WTC11 (cell line): ENCODE results near the gene STRN4. TPM values are rescaled to one million over a fixed set of nuclear protein-coding genes. Genes with fewer than 3 reads are reported as not detected.

Experiments
- ATAC-seq: fragments of 200-7000 bp; cut with Tn5 transposase; 2 replicates; pipeline ENCODE4 v1.10.0; 2021; ENCODE audit warnings: mild to moderate bottlenecking, moderate library complexity
- CTCF ChIA-PET: fragments of 300-600 bp; sonication (Branson Sonifier 250); formaldehyde crosslinking; loops from one replicate; lab custom pipeline; 2021; ENCODE audit warnings: antibody characterized with exemption; lab: Charles Lee
- POLR2A ChIA-PET: fragments of 350-600 bp; sonication (Branson Sonifier 250); formaldehyde crosslinking; loops from one replicate; lab custom pipeline; 2021; ENCODE audit warnings: antibody characterized with exemption; lab: Charles Lee
- DNase-seq: peaks from one replicate; pipeline ENCODE4 v3.0.0; 2021; ENCODE audit warnings: low spot score
- H3K27ac Mint-ChIP-seq: 2 replicates; pipeline ENCODE4 v1.8.0; 2021; ENCODE audit warnings: mixed read lengths
- H3K27me3 Mint-ChIP-seq: 2 replicates; pipeline ENCODE4 v1.8.0; 2021; ENCODE audit warnings: low read depth, mild to moderate bottlenecking, moderate library complexity, mixed read lengths
- H3K36me3 Mint-ChIP-seq: 2 replicates; pipeline ENCODE4 v1.8.0; 2021; ENCODE audit warnings: mixed read lengths
- H3K4me1 Mint-ChIP-seq: 2 replicates; pipeline ENCODE4 v1.8.0; 2022; ENCODE audit warnings: mixed read lengths
- H3K4me3 Mint-ChIP-seq: 2 replicates; pipeline ENCODE4 v1.8.0; 2021; ENCODE audit warnings: mild to moderate bottlenecking, moderate library complexity, mixed read lengths
- H3K9me3 Mint-ChIP-seq: 2 replicates; pipeline ENCODE4 v1.8.0; 2021; ENCODE audit warnings: mixed read lengths
- CBFB ChIP-seq: sonication (generic); formaldehyde crosslinking; IDR thresholded peaks from 2 replicates; pipeline ENCODE4 v1.8.1; 2022; ENCODE audit warnings: mild to moderate bottlenecking, low read depth, missing genetic modification reagents
- CREM ChIP-seq: sonication (generic); formaldehyde crosslinking; IDR thresholded peaks from 2 replicates; pipeline ENCODE4 v1.8.1; 2022; ENCODE audit warnings: mild to moderate bottlenecking, missing genetic modification reagents, moderate library complexity
- EMX1 ChIP-seq: fragments of 250-450 bp; sonication (Bioruptor Pico); IDR thresholded peaks from 2 replicates; pipeline ENCODE4 v1.8.0; 2021; ENCODE audit warnings: mild to moderate bottlenecking
- FOXP1 ChIP-seq: sonication (generic); formaldehyde crosslinking; IDR thresholded peaks from 2 replicates; pipeline ENCODE4 v1.8.0; 2022; ENCODE audit warnings: missing genetic modification reagents, mild to moderate bottlenecking, moderate library complexity, borderline replicate concordance
- GABPB1 ChIP-seq: sonication (generic); formaldehyde crosslinking; IDR thresholded peaks from 2 replicates; pipeline ENCODE4 v1.8.1; 2023; ENCODE audit warnings: mild to moderate bottlenecking, missing genetic modification reagents
- GRHL2 ChIP-seq: fragments of 250-450 bp; sonication (Bioruptor Pico); IDR thresholded peaks from 2 replicates; pipeline ENCODE4 v1.8.0; 2022; ENCODE audit warnings: mild to moderate bottlenecking, moderate library complexity; ENCODE audit not compliant: insufficient replicate concordance, severe bottlenecking
- NFE2L1 ChIP-seq: sonication (generic); formaldehyde crosslinking; IDR thresholded peaks from 2 replicates; pipeline ENCODE4 v1.8.1; 2023; ENCODE audit warnings: missing genetic modification reagents
- NR1H2 ChIP-seq: sonication (generic); formaldehyde crosslinking; IDR thresholded peaks from 2 replicates; pipeline ENCODE4 v1.9.0; 2021; ENCODE audit warnings: mild to moderate bottlenecking, moderate library complexity, missing genetic modification reagents
- PRRX2 ChIP-seq: fragments of 250-450 bp; sonication (Bioruptor Pico); IDR thresholded peaks from 2 replicates; pipeline ENCODE4 v1.8.0; 2021; ENCODE audit warnings: mild to moderate bottlenecking
- RORB ChIP-seq: fragments of 250-450 bp; sonication (Bioruptor Pico); IDR thresholded peaks from 2 replicates; pipeline ENCODE4 v1.9.0; 2021; ENCODE audit warnings: mild to moderate bottlenecking
- SMAD3 ChIP-seq: sonication (generic); formaldehyde crosslinking; IDR thresholded peaks from 2 replicates; pipeline ENCODE4 v1.8.0; 2022; ENCODE audit warnings: missing genetic modification reagents, mild to moderate bottlenecking, borderline replicate concordance
- SOX15 ChIP-seq: fragments of 250-450 bp; sonication (Bioruptor Pico); IDR thresholded peaks from 2 replicates; pipeline ENCODE4 v1.9.0; 2021; ENCODE audit warnings: mild to moderate bottlenecking
- TCF7 ChIP-seq: sonication (generic); formaldehyde crosslinking; IDR thresholded peaks from 2 replicates; pipeline ENCODE4 v1.8.0; 2022; ENCODE audit warnings: mild to moderate bottlenecking, low read depth, missing genetic modification reagents, moderate library complexity
- TEAD1 ChIP-seq: sonication (generic); formaldehyde crosslinking; IDR thresholded peaks from 2 replicates; pipeline ENCODE4 v1.8.0; 2022; ENCODE audit warnings: mild to moderate bottlenecking, missing genetic modification reagents
- TEAD4 ChIP-seq: sonication (generic); formaldehyde crosslinking; IDR thresholded peaks from 2 replicates; pipeline ENCODE4 v1.8.0; 2022; ENCODE audit warnings: mild to moderate bottlenecking, missing genetic modification reagents
- ZNF138 ChIP-seq: sonication (generic); formaldehyde crosslinking; conservative IDR thresholded peaks from 2 replicates; pipeline ENCODE4 v1.8.1; 2022; ENCODE audit warnings: mild to moderate bottlenecking, moderate library complexity, missing genetic modification reagents
- ZNF219 ChIP-seq: sonication (generic); formaldehyde crosslinking; IDR thresholded peaks from 2 replicates; pipeline ENCODE4 v1.8.0; 2023; ENCODE audit warnings: missing genetic modification reagents, mild to moderate bottlenecking, borderline replicate concordance
- ZNF396 ChIP-seq: fragments of 250-450 bp; sonication (Bioruptor Pico); IDR thresholded peaks from 2 replicates; pipeline ENCODE4 v1.8.0; 2021; ENCODE audit warnings: mild to moderate bottlenecking, moderate library complexity, borderline replicate concordance
- total RNA-seq: library from RNA; stranded (reverse); gene quantifications from 3 replicates; pipeline ENCODE4 v1.2.3, GENCODE V29; 2021
- TF ChIP-seq, protein P1 (sequence below): fragments of 250-450 bp; sonication (Bioruptor Pico); IDR thresholded peaks from 2 replicates; pipeline ENCODE4 v2.1.2; 2022; ENCODE audit warnings: mild to moderate bottlenecking, moderate library complexity
- TF ChIP-seq, protein P2 (sequence below): sonication (generic); formaldehyde crosslinking; IDR thresholded peaks from 2 replicates; pipeline ENCODE4 v1.8.0; 2022; ENCODE audit warnings: mild to moderate bottlenecking, missing genetic modification reagents
- TF ChIP-seq, protein P3 (sequence below): fragments of 250-450 bp; sonication (Bioruptor Pico); IDR thresholded peaks from 2 replicates; pipeline ENCODE4 v1.9.0; 2021; ENCODE audit warnings: mild to moderate bottlenecking, borderline replicate concordance
- TF ChIP-seq, protein P4 (sequence below): sonication (generic); formaldehyde crosslinking; IDR thresholded peaks from 2 replicates; pipeline ENCODE4 v1.8.0; 2023; ENCODE audit warnings: mild to moderate bottlenecking, missing genetic modification reagents
- TF ChIP-seq, protein P5 (sequence below): sonication (generic); formaldehyde crosslinking; IDR thresholded peaks from 2 replicates; pipeline ENCODE4 v1.8.1; 2022; ENCODE audit warnings: mild to moderate bottlenecking, missing genetic modification reagents, moderate library complexity, borderline replicate concordance

The STRN4 gene
- total RNA-seq, 1 experiment from 2014 or later = 144 TPM

DNA sequence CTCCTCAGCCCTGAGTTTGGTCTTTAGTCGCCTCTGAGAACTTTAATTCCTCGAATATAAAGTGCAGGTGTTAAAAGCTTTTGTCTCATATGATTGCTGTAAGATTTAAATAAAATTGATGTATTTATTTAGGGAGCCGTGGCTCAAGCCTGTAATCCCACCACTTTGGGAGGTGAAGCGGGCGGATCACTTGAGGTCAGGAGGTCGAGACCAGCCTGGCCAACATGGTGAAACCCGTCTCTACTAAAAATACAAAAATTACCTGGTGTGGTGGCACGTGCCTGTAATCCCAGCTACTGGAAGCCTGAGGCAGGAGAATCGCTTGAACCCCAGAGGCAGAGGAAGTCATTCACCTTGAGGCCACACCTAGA, 42.7 kb upstream of the STRN4 start:
- DNase-seq = no peak
- peaks cover 31% of the 10 kb centered on the region for H3K4me1 Mint-ChIP-seq
- ATAC-seq = no peak
- H3K4me3 Mint-ChIP-seq = no peak overlapping the region
- ChIA-PET POLR2A (interaction anchor here (0.7 to 1.9 kb wide), 12 partner anchors 8 to 1225 kb away, joined by 3 to 11 read pairs (median 4); partner anchors contain the start of gene AP2S1), CTCF (interaction anchor here (0.6 to 2.6 kb wide), 4 partner anchors 31 to 175 kb away, joined by 3 to 22 read pairs (median 3); no protein-coding TSS in a partner anchor)
- H3K27me3 Mint-ChIP-seq = peaks cover 16% of the 10 kb centered on the region
- H3K9me3 Mint-ChIP-seq = no peaks in the 10 kb centered on the region
- no peak overlapping the region for H3K27ac Mint-ChIP-seq
- peaks cover 14% of the 10 kb centered on the region for H3K36me3 Mint-ChIP-seq
- TF ChIP-seq SMAD3 (CRISPR knock-in tag) = no peak
- TF ChIP-seq CREM (CRISPR knock-in tag) = no peak
- 0 out of 2 replicates have a peak, but pooled peaks have one; percentile 10 for TF ChIP-seq NFE2L1 (CRISPR knock-in tag)

DNA sequence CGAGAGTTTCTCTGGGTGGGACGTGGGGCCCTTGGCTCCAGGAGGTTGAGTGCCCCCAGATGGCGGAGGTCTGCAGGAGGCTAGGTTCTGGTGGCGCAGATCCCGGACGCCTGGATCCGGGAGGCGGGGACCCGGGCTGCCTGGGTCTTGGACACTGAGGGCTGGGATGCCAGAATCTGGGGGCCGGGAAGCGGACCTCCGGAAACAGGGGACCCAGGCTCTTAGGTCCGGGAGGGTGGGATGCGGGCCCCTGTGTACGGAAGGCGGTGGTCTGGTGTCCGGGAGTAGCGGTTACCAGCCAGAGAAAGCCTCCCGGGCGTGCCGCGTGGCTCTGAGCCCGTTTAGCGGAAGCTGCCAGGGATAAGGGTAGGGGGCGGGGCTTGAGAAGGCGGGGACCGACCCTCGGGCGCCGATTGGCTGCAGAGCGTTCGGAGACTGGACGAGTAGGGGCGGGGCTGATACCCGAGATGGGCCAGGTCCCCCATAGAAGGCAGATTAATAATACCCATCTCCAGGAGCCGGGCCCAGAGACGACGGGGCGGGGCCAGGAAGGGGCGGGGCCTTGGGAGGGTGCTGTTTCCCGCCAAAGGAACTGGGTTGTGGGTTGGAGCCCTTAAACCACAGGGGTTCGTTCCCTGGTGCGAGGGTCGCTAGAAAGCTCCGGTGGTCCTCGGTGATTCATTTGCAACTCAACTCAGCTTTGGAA, 42.2 kb upstream of the STRN4 start, which contains the start of gene SLC1A5:
Gene SLC1A5, minus strand, starts transcription at position 333 of the 706 bp plus-strand sequence. CDS start 629 bp downstream, outside the sequence.
- Mint-ChIP-seq H3K9me3 (no peaks in the 10 kb centered on the region), H3K4me1 (peaks cover 36% of the 10 kb centered on the region), H3K27ac (no peak within 1 kb of the TSS), H3K4me3 (peak within 1 kb of the TSS; percentile 95), H3K27me3 (peaks cover 16% of the 10 kb centered on the region), H3K36me3 (peaks cover 19% of the 10 kb centered on the region)
- ATAC-seq (peak; percentile 86), DNase-seq (peak; percentile 99)
- ChIA-PET CTCF (interaction anchor here (0.5 to 2.6 kb wide), 5 partner anchors 32 to 311 kb away, joined by 3 to 22 read pairs (median 3); no protein-coding TSS in a partner anchor), POLR2A (interaction anchor here (0.6 to 1.9 kb wide), 13 partner anchors 8 to 455 kb away, joined by 3 to 11 read pairs (median 3); partner anchors contain the start of gene AP2S1)
- TF ChIP-seq CBFB (CRISPR knock-in tag) (no peak), PRRX2 (CRISPR knock-in tag) (no peak), TEAD1 (no peak; the same call in 1 of the 2 replicates), SOX15 (CRISPR knock-in tag) (no peak), ZNF219 (no peak), NR1H2 (CRISPR knock-in tag) (no peak), GRHL2 (CRISPR knock-in tag) (no peak), TCF7 (0 out of 2 replicates have a peak, but pooled peaks have one; percentile 21), ZNF138 (no peak), RORB (CRISPR knock-in tag) (no peak), EMX1 (0 out of 2 replicates have a peak, but pooled peaks have one; percentile 66), ZNF396 (no peak), FOXP1 (CRISPR knock-in tag) (peak; percentile 52; the same call in 1 of the 2 replicates), TEAD4 (CRISPR knock-in tag) (no peak), GABPB1 (peak; percentile 72)
- TF ChIP-seq, protein P1, sequence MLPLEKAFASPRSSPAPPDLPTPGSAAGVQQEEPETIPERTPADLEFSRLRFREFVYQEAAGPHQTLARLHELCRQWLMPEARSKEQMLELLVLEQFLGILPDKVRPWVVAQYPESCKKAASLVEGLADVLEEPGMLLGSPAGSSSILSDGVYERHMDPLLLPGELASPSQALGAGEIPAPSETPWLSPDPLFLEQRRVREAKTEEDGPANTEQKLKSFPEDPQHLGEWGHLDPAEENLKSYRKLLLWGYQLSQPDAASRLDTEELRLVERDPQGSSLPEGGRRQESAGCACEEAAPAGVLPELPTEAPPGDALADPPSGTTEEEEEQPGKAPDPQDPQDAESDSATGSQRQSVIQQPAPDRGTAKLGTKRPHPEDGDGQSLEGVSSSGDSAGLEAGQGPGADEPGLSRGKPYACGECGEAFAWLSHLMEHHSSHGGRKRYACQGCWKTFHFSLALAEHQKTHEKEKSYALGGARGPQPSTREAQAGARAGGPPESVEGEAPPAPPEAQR = no peak
- TF ChIP-seq, protein P2, sequence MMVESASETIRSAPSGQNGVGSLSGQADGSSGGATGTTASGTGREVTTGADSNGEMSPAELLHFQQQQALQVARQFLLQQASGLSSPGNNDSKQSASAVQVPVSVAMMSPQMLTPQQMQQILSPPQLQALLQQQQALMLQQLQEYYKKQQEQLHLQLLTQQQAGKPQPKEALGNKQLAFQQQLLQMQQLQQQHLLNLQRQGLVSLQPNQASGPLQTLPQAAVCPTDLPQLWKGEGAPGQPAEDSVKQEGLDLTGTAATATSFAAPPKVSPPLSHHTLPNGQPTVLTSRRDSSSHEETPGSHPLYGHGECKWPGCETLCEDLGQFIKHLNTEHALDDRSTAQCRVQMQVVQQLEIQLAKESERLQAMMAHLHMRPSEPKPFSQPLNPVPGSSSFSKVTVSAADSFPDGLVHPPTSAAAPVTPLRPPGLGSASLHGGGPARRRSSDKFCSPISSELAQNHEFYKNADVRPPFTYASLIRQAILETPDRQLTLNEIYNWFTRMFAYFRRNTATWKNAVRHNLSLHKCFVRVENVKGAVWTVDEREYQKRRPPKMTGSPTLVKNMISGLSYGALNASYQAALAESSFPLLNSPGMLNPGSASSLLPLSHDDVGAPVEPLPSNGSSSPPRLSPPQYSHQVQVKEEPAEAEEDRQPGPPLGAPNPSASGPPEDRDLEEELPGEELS (CRISPR knock-in tag) = peak; percentile 10; the same call in 1 of the 2 replicates
- TF ChIP-seq, protein P3, sequence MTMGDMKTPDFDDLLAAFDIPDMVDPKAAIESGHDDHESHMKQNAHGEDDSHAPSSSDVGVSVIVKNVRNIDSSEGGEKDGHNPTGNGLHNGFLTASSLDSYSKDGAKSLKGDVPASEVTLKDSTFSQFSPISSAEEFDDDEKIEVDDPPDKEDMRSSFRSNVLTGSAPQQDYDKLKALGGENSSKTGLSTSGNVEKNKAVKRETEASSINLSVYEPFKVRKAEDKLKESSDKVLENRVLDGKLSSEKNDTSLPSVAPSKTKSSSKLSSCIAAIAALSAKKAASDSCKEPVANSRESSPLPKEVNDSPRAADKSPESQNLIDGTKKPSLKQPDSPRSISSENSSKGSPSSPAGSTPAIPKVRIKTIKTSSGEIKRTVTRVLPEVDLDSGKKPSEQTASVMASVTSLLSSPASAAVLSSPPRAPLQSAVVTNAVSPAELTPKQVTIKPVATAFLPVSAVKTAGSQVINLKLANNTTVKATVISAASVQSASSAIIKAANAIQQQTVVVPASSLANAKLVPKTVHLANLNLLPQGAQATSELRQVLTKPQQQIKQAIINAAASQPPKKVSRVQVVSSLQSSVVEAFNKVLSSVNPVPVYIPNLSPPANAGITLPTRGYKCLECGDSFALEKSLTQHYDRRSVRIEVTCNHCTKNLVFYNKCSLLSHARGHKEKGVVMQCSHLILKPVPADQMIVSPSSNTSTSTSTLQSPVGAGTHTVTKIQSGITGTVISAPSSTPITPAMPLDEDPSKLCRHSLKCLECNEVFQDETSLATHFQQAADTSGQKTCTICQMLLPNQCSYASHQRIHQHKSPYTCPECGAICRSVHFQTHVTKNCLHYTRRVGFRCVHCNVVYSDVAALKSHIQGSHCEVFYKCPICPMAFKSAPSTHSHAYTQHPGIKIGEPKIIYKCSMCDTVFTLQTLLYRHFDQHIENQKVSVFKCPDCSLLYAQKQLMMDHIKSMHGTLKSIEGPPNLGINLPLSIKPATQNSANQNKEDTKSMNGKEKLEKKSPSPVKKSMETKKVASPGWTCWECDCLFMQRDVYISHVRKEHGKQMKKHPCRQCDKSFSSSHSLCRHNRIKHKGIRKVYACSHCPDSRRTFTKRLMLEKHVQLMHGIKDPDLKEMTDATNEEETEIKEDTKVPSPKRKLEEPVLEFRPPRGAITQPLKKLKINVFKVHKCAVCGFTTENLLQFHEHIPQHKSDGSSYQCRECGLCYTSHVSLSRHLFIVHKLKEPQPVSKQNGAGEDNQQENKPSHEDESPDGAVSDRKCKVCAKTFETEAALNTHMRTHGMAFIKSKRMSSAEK (CRISPR knock-in tag) = no peak
- TF ChIP-seq, protein P4, sequence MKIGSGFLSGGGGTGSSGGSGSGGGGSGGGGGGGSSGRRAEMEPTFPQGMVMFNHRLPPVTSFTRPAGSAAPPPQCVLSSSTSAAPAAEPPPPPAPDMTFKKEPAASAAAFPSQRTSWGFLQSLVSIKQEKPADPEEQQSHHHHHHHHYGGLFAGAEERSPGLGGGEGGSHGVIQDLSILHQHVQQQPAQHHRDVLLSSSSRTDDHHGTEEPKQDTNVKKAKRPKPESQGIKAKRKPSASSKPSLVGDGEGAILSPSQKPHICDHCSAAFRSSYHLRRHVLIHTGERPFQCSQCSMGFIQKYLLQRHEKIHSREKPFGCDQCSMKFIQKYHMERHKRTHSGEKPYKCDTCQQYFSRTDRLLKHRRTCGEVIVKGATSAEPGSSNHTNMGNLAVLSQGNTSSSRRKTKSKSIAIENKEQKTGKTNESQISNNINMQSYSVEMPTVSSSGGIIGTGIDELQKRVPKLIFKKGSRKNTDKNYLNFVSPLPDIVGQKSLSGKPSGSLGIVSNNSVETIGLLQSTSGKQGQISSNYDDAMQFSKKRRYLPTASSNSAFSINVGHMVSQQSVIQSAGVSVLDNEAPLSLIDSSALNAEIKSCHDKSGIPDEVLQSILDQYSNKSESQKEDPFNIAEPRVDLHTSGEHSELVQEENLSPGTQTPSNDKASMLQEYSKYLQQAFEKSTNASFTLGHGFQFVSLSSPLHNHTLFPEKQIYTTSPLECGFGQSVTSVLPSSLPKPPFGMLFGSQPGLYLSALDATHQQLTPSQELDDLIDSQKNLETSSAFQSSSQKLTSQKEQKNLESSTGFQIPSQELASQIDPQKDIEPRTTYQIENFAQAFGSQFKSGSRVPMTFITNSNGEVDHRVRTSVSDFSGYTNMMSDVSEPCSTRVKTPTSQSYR (CRISPR knock-in tag) = no peak
- TF ChIP-seq, protein P5, sequence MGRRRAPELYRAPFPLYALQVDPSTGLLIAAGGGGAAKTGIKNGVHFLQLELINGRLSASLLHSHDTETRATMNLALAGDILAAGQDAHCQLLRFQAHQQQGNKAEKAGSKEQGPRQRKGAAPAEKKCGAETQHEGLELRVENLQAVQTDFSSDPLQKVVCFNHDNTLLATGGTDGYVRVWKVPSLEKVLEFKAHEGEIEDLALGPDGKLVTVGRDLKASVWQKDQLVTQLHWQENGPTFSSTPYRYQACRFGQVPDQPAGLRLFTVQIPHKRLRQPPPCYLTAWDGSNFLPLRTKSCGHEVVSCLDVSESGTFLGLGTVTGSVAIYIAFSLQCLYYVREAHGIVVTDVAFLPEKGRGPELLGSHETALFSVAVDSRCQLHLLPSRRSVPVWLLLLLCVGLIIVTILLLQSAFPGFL = no peak
